ENCODE data around the gene FTO. TPM values are rescaled to one million over a fixed set of nuclear protein-coding genes. Genes with fewer than 3 reads are reported as not detected.
"Not testable (repeated sequence)": the region's sequence is repeated elsewhere in the genome, so short reads cannot be mapped to it uniquely, and the experiment has no call there.

Gene FTO
- total and polyA plus RNA-seq, 4 donors: 12.2 to 145 (median 57.7) TPM

DNA sequence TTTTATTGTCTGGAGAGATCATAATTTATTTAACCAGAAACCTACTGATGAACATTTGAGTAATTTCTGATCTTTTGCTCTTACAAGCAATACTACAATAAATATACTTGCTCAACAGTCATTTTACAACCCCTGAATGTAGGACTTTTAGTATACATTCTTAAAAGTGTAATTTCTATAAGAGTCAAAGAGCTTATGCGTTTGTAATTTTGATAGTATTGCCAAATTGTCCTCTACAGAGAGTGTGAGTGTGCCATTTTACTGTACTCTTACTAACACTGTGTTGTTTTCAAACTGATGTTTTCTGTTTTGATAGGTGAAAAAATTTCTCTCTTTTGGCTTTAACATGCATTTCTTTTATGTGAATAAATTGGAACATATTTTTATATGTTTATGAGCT lies 139.1 kb downstream of the FTO start:
- WGBS, 2 donors: 96 to 98% methylated on average over 1 of the region's 1 CpG
- Histone ChIP-seq H3K36me3 (ENCODE audit: control insufficient read depth in 4 of 4, insufficient read depth in 4 of 4, low read length in 4 of 4) (peaks cover 0 to 5% (median 0%) of the 10 kb centered on the region in 4 donors), H3K27me3 (ENCODE audit: control insufficient read depth in 3 of 3, insufficient read depth in 3 of 3, low read length in 2 of 3) (no peaks in the 10 kb centered on the region), H3K27ac (ENCODE audit: low read depth in 1 of 2, low read length in 1 of 2) (no peak overlapping the region), H3K9ac (ENCODE audit: insufficient read depth in 1 of 2, low read length in 2 of 2) (no peak overlapping the region), H3K4me1 (ENCODE audit: control insufficient read depth in 5 of 5, insufficient read depth in 5 of 5, low read length in 5 of 5) (peaks cover 0 to 3% (median 0%) of the 10 kb centered on the region in 5 donors), H3K9me3 (ENCODE audit: control insufficient read depth in 4 of 4, insufficient read depth in 3 of 4, low read length in 3 of 4) (no peaks in the 10 kb centered on the region), H3K4me3 (no peak overlapping the region)
- DNase-seq: no peak
- ATAC-seq (ENCODE audit: insufficient read depth, low FRiP score): no peak
- TF ChIP-seq, protein P1, sequence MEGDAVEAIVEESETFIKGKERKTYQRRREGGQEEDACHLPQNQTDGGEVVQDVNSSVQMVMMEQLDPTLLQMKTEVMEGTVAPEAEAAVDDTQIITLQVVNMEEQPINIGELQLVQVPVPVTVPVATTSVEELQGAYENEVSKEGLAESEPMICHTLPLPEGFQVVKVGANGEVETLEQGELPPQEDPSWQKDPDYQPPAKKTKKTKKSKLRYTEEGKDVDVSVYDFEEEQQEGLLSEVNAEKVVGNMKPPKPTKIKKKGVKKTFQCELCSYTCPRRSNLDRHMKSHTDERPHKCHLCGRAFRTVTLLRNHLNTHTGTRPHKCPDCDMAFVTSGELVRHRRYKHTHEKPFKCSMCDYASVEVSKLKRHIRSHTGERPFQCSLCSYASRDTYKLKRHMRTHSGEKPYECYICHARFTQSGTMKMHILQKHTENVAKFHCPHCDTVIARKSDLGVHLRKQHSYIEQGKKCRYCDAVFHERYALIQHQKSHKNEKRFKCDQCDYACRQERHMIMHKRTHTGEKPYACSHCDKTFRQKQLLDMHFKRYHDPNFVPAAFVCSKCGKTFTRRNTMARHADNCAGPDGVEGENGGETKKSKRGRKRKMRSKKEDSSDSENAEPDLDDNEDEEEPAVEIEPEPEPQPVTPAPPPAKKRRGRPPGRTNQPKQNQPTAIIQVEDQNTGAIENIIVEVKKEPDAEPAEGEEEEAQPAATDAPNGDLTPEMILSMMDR (IDR thresholded peaks at IDR 0.05; ENCODE audit: control extremely low read depth, extremely low read depth): no peak

DNA sequence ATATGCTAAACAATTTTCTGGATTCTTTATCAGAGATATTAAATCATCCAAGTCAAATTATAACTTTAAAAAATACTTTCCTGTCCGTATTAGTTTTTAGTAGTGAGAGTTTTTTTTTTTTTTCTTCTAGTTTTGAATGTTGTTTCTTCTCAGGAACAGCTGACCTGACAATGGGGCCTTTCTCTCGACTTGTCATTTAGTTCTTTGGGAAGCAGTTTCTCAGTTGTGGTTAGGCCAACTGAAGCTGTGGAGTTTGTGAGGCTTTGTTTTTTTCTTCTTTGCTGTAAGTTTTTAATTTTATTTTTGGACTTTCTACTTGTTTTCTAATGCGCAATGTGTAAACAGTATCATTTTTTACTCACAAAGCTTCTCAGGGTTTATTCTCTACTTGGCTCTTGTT lies 140.8 kb downstream of the FTO start:
- DNase-seq (no peak), ATAC-seq (ENCODE audit: insufficient read depth, low FRiP score) (no peak)
- WGBS, 2 donors: 86% methylated on average over 3 of the region's 3 CpGs
- H3K4me3 ChIP-seq: no peak overlapping the region
- TF ChIP-seq, protein P1 (IDR thresholded peaks at IDR 0.05; ENCODE audit: control extremely low read depth, extremely low read depth): no peak
- peaks cover 0 to 6% (median 3%) of the 10 kb centered on the region in 4 donors for H3K36me3 ChIP-seq (ENCODE audit: control insufficient read depth in 4 of 4, insufficient read depth in 4 of 4, low read length in 4 of 4)
- no peaks in the 10 kb centered on the region for H3K27me3 ChIP-seq (ENCODE audit: control insufficient read depth in 3 of 3, insufficient read depth in 3 of 3, low read length in 2 of 3)
- H3K4me1 ChIP-seq (ENCODE audit: control insufficient read depth in 5 of 5, insufficient read depth in 5 of 5, low read length in 5 of 5): peaks cover 0 to 6% (median 0%) of the 10 kb centered on the region in 5 donors
- no peaks in the 10 kb centered on the region for H3K9me3 ChIP-seq (ENCODE audit: control insufficient read depth in 4 of 4, insufficient read depth in 3 of 4, low read length in 3 of 4)
- H3K27ac ChIP-seq (ENCODE audit: low read depth in 1 of 2, low read length in 1 of 2): no peak overlapping the region
- H3K9ac ChIP-seq (ENCODE audit: insufficient read depth in 1 of 2, low read length in 2 of 2): no peak overlapping the region

DNA sequence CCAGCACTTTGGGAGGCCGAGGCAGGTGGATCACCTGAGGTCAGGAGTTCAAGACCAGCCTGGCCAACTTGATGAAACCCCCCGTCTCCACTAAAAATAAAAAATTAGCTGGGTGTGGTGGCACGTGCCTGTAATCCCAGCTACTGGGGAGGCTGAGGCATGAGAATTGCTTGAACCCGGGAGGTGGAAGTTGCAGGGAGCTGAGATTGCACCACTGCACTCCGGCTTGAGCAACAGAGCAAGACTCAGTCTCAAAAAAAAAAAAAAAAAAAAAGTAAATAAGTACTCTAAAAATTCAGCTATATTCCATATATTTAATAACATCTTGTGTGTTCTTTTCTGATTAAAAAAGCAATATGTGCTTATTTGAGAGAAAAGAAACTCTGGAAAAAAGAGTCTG lies 142.6 kb downstream of the FTO start:
- H3K36me3 ChIP-seq (ENCODE audit: control insufficient read depth in 4 of 4, insufficient read depth in 4 of 4, low read length in 4 of 4); H3K9me3 ChIP-seq (ENCODE audit: control insufficient read depth in 4 of 4, insufficient read depth in 3 of 4, low read length in 3 of 4); H3K27ac ChIP-seq (ENCODE audit: low read depth in 1 of 2, low read length in 1 of 2); H3K27me3 ChIP-seq (ENCODE audit: control insufficient read depth in 3 of 3, insufficient read depth in 3 of 3, low read length in 2 of 3); DNase-seq; H3K9ac ChIP-seq (ENCODE audit: insufficient read depth in 1 of 2, low read length in 2 of 2); H3K4me1 ChIP-seq (ENCODE audit: control insufficient read depth in 5 of 5, insufficient read depth in 5 of 5, low read length in 5 of 5); H3K4me3 ChIP-seq; ATAC-seq (ENCODE audit: insufficient read depth, low FRiP score): not testable (repeated sequence)
- 63 to 86% methylated on average over 5 of the region's 5 CpGs for WGBS, 2 donors

DNA sequence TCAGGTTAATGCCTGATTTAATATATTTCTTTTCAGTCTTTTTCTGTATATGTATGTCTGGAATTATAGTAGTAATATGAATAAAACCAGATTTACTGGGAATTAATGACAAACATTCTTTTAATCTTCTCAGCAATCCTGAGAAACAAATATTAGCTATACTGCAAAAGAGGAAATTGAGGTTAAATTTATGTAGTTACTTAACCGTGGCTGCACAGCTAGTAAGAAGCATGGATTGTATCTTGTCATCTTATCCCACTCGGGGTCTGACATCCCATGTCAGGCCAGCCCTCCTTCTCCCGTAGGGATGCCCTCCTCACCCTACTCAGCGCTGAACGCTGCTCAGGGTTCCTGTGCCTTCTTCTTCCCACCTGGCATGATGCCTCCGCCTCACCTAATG lies 143.0 kb downstream of the FTO start:
- ATAC-seq (ENCODE audit: insufficient read depth, low FRiP score): no peak
- DNase-seq: no peak
- H3K9ac ChIP-seq (ENCODE audit: insufficient read depth in 1 of 2, low read length in 2 of 2): no peak overlapping the region

More for the DNA sequence above, 143.0 kb downstream of the FTO start:
- Histone ChIP-seq H3K9me3 (ENCODE audit: control insufficient read depth in 4 of 4, insufficient read depth in 3 of 4, low read length in 3 of 4) (no peaks in the 10 kb centered on the region), H3K4me3 (no peak overlapping the region), H3K4me1 (ENCODE audit: control insufficient read depth in 5 of 5, insufficient read depth in 5 of 5, low read length in 5 of 5) (peaks cover 0 to 5% (median 0%) of the 10 kb centered on the region in 5 donors), H3K36me3 (ENCODE audit: control insufficient read depth in 4 of 4, insufficient read depth in 4 of 4, low read length in 4 of 4) (peaks cover 0 to 6% (median 3%) of the 10 kb centered on the region in 4 donors), H3K27ac (ENCODE audit: low read depth in 1 of 2, low read length in 1 of 2) (no peak overlapping the region), H3K27me3 (ENCODE audit: control insufficient read depth in 3 of 3, insufficient read depth in 3 of 3, low read length in 2 of 3) (no peaks in the 10 kb centered on the region)
- TF ChIP-seq, protein P1 (IDR thresholded peaks at IDR 0.05; ENCODE audit: control extremely low read depth, extremely low read depth): no peak
- 69 to 83% methylated on average over 6 of the region's 6 CpGs for WGBS, 2 donors
